ENCODE data around the gene CCDC9. TPM values are rescaled to one million over a fixed set of nuclear protein-coding genes. Genes with fewer than 3 reads are reported as not detected.

The CCDC9 gene
- total and polyA plus RNA-seq, 4 donors = 17.5 to 44.5 (median 34.5) TPM

- Histone ChIP-seq H3K9me3 (ENCODE audit: control insufficient read depth in 4 of 4, insufficient read depth in 3 of 4, low read length in 3 of 4) (no peaks in the 10 kb centered on the region), H3K36me3 (ENCODE audit: control insufficient read depth in 4 of 4, insufficient read depth in 4 of 4, low read length in 4 of 4) (peaks cover 13 to 44% (median 22%) of the 10 kb centered on the region in 4 donors), H3K27me3 (ENCODE audit: control insufficient read depth in 3 of 3, insufficient read depth in 3 of 3, low read length in 2 of 3) (no peaks in the 10 kb centered on the region), H3K4me1 (ENCODE audit: control insufficient read depth in 5 of 5, insufficient read depth in 5 of 5, low read length in 5 of 5) (peaks cover 0 to 10% (median 7%) of the 10 kb centered on the region in 5 donors), H3K4me3 (no peak overlapping the region), H3K27ac (ENCODE audit: low read depth in 1 of 2, low read length in 1 of 2) (no peak overlapping the region), H3K9ac (ENCODE audit: insufficient read depth in 1 of 2, low read length in 2 of 2) (no peak overlapping the region)
- DNase-seq (no peak), ATAC-seq (ENCODE audit: insufficient read depth, low FRiP score) (no peak)
- WGBS, 2 donors = 93 to 98% methylated on average over 7 of the region's 7 CpGs
- TF ChIP-seq CTCF (IDR thresholded peaks at IDR 0.05; ENCODE audit: control extremely low read depth, extremely low read depth) = no peak
Observed at GRCh38 chr19:47269596-47269995, 13.3 kb downstream of the CCDC9 start.

DNA sequence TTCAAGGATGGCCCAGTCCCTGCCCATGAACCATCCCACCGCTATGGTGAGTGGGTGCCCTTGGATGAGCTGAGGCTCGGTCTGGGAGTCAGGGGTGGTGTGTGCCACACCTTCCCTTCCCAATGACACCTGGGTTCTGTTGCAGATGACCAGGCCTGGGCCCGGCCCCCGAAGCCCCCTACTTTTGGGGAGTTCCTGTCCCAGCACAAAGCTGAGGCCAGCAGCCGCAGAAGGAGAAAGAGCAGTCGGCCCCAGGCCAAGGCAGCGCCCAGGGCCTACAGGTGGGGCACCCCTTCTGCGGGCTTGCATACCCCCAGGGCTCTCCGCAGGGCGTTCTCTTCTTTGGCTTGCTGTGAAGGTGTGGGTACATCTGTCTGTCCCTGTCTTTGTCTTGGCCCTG lies 14.1 kb downstream of the CCDC9 start:
- Histone ChIP-seq H3K9me3 (ENCODE audit: control insufficient read depth in 4 of 4, insufficient read depth in 3 of 4, low read length in 3 of 4) (no peaks in the 10 kb centered on the region), H3K27ac (ENCODE audit: low read depth in 1 of 2, low read length in 1 of 2) (no peak overlapping the region), H3K27me3 (ENCODE audit: control insufficient read depth in 3 of 3, insufficient read depth in 3 of 3, low read length in 2 of 3) (no peaks in the 10 kb centered on the region), H3K4me3 (no peak overlapping the region), H3K9ac (ENCODE audit: insufficient read depth in 1 of 2, low read length in 2 of 2) (no peak overlapping the region), H3K36me3 (ENCODE audit: control insufficient read depth in 4 of 4, insufficient read depth in 4 of 4, low read length in 4 of 4) (peaks cover 8 to 37% (median 20%) of the 10 kb centered on the region in 4 donors), H3K4me1 (ENCODE audit: control insufficient read depth in 5 of 5, insufficient read depth in 5 of 5, low read length in 5 of 5) (peaks cover 0 to 12% (median 12%) of the 10 kb centered on the region in 5 donors)
- TF ChIP-seq CTCF (IDR thresholded peaks at IDR 0.05; ENCODE audit: control extremely low read depth, extremely low read depth) = no peak
- ATAC-seq (ENCODE audit: insufficient read depth, low FRiP score) (no peak), DNase-seq (no peak)
- 95 to 100% methylated on average over 10 of the region's 10 CpGs for WGBS, 2 donors

DNA sequence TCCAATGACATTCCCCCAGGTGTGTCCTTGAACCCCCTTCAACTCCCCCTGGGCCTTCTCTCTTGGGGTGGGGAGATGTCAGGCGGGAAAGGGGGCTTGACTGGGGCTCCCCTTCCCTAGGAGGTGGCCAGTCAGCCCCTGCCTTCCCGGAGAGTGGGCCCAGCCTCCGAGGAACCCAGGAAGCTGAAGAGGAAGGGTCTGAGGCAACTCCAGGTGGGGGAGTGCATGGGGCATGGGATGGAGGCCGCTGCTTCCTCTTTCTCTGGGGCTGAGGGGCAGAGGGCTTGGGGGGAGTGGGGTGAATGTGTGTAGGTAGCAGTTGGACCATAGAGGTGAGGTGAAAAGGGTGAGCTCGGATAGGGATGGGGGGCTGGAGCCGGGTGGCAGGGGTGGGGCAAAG lies 15.6 kb downstream of the CCDC9 start:
- peaks cover 0 to 21% (median 15%) of the 10 kb centered on the region in 5 donors for H3K4me1 ChIP-seq (ENCODE audit: control insufficient read depth in 5 of 5, insufficient read depth in 5 of 5, low read length in 5 of 5)
- H3K27ac ChIP-seq (ENCODE audit: low read depth in 1 of 2, low read length in 1 of 2) = no peak overlapping the region
- H3K9me3 ChIP-seq (ENCODE audit: control insufficient read depth in 4 of 4, insufficient read depth in 3 of 4, low read length in 3 of 4) = no peaks in the 10 kb centered on the region
- no peak overlapping the region for H3K9ac ChIP-seq (ENCODE audit: insufficient read depth in 1 of 2, low read length in 2 of 2)
- H3K4me3 ChIP-seq = no peak overlapping the region
- no peak for DNase-seq
- WGBS, 2 donors = 69 to 79% methylated on average over 6 of the region's 6 CpGs
- no peaks in the 10 kb centered on the region for H3K27me3 ChIP-seq (ENCODE audit: control insufficient read depth in 3 of 3, insufficient read depth in 3 of 3, low read length in 2 of 3)
- TF ChIP-seq CTCF (IDR thresholded peaks at IDR 0.05; ENCODE audit: control extremely low read depth, extremely low read depth) = no peak
- no peak for ATAC-seq (ENCODE audit: insufficient read depth, low FRiP score)
- H3K36me3 ChIP-seq (ENCODE audit: control insufficient read depth in 4 of 4, insufficient read depth in 4 of 4, low read length in 4 of 4) = peaks cover 0 to 30% (median 14%) of the 10 kb centered on the region in 4 donors

Measured in lung (tissue), 12 donors.